ENCODE data around the gene AGBL1.

The AGBL1 gene

DNA sequence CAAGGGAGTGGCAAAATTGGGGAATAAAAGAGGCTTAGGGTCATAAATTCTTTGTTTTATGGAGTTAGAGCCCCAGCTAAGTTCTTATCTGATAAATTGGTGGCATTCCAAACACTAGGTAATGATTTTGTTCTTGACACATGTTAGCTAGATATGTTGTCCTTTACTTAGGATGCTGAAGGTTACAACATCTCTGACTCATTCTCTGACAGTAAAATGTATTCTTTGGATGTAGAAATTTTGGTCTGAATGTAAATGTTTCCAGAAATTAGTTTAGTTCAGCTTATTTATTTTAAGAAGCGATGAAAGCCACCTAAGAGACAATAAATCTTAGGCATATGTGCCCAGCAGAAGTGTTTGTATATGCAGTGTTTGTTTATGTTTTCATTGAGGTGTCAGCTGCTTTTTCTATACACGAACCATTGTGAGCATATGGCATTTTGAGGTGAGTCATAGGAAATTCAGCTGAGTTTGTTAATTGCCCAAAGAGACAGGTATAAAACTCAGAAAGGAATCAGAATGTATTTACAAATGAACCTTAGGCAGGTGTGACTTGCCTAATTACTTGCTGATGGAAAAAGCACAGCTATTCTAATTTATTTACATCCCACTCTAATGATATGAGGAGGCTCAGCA, 247.7 kb downstream of the AGBL1 start:
- DNase-seq (ENCODE audit: low read depth): no peak
- TF ChIP-seq, protein P1, sequence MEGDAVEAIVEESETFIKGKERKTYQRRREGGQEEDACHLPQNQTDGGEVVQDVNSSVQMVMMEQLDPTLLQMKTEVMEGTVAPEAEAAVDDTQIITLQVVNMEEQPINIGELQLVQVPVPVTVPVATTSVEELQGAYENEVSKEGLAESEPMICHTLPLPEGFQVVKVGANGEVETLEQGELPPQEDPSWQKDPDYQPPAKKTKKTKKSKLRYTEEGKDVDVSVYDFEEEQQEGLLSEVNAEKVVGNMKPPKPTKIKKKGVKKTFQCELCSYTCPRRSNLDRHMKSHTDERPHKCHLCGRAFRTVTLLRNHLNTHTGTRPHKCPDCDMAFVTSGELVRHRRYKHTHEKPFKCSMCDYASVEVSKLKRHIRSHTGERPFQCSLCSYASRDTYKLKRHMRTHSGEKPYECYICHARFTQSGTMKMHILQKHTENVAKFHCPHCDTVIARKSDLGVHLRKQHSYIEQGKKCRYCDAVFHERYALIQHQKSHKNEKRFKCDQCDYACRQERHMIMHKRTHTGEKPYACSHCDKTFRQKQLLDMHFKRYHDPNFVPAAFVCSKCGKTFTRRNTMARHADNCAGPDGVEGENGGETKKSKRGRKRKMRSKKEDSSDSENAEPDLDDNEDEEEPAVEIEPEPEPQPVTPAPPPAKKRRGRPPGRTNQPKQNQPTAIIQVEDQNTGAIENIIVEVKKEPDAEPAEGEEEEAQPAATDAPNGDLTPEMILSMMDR (IDR thresholded peaks at IDR 0.05; ENCODE audit: low read length, missing control alignments): no peak
- no peak overlapping the region for H3K4me3 ChIP-seq (replicated peaks; ENCODE audit: low read depth, low read length)

DNA sequence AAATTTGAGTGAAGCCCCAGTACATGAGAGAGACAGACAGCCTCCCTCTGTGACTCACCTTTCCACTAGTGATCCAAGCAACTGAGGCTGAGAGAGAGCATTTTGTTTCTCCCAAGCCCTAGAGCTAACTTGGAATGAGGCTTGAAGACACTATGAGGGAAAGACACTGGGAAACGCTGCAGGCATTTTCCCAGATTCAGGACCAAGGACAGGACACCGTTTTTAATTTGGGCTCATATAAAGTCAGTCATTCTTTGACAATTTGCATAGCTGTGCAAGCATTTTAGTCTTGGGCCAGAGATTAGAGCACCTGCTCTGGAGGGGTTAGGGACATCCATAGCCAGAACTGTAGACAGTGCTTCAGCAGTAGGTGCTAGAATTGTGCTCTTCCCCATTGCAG, 249.0 kb downstream of the AGBL1 start:
- DNase-seq (ENCODE audit: low read depth): no peak
- H3K4me3 ChIP-seq (replicated peaks; ENCODE audit: low read depth, low read length): no peak overlapping the region
- TF ChIP-seq, protein P1 (IDR thresholded peaks at IDR 0.05; ENCODE audit: low read length, missing control alignments): no peak

DNA sequence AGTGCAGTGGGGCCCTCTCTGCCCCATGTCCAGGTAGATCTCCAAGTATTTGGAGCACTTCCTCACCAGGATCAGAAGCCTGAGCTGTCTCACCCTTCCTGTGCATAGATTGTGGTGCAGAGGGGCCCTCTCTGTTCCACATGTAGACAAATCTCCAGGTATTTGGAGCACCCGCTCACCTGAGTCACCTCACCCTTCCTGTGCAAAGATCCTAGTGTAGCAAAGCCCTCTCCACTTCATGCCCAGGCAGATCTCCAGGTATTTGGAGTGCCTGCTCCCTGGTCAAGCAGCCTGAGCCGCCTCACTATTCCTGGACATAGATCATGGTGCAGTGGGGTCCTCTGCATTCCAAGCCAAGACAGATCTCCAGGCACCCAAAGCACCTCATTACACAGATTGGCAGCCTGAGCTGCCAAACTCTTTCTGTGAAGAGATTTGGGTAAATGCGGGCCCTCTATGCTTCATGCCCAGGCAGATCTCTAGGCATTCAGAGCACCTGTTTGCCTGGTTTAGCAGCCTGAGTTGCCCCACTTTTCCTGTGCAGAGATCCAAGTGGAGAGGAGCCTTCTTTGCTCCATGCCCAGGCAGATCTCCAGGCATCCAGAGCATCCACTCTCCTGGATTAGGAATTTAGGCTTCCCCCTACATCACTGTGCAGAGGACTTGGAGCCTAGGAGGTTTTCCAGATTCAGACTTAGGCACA, 249.8 kb downstream of the AGBL1 start:
- DNase-seq (ENCODE audit: low read depth): no peak
- TF ChIP-seq, protein P1 (IDR thresholded peaks at IDR 0.05; ENCODE audit: low read length, missing control alignments): no peak
- H3K4me3 ChIP-seq (replicated peaks; ENCODE audit: low read depth, low read length): no peak overlapping the region

DNA sequence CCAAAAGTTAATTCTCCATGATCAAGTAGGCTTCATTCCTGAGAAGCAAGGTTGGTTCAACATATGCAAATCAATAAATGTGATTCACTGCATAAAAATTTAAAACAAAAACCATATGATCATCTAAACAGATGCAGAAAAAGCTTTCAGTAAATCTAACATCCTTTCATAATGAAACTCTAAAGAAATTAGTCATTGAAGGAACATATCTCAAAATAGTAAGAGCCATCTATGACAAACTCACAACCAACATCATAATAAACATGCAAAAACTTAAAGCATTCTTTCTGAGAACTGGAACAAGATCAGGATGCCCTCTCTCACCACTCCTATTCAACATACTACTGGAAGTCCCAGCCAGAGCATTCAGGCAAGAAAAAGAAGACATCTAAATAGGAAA, 254.1 kb downstream of the AGBL1 start:
- TF ChIP-seq, protein P1 (IDR thresholded peaks at IDR 0.05; ENCODE audit: low read length, missing control alignments): no peak
- no peak for DNase-seq (ENCODE audit: low read depth)
- no peak overlapping the region for H3K4me3 ChIP-seq (replicated peaks; ENCODE audit: low read depth, low read length)

DNA sequence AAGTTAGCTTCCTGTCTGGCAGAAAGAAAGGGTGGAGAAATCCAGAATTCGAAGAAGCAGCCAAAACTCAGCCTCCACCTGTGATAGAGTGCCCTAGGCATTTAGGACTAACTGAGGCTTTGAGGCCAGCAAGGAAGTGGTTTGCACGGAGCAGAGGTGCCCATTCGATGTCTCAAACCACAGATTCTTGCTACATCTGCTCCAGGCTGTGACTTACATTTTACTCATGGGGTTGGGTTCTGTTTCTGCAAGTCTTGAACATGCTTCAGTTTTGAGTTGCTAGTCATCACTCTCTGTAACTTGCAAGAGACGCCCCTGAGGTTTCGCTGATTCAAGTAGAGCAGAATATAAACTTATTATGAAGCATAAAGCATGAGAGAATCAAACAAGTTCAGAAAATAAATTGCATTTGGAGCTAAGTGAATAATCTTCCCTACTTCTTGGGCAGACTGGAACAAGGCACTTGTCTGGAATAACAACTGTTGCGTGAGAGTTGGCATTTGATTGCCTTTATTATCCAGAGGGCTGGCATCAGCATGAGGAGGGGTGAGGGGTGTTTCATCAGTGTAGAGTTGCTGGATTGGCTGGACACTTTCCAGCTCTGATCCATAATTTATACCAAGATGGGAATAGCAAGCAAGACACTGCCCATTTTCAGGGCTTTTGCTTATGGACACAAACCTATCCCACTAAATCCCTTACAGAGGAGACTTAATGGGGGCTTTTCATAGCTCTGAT, 256.5 kb downstream of the AGBL1 start:
- TF ChIP-seq, protein P1 (IDR thresholded peaks at IDR 0.05; ENCODE audit: low read length, missing control alignments): no peak
- no peak for DNase-seq (ENCODE audit: low read depth)
- H3K4me3 ChIP-seq (replicated peaks; ENCODE audit: low read depth, low read length): no peak overlapping the region

DNA sequence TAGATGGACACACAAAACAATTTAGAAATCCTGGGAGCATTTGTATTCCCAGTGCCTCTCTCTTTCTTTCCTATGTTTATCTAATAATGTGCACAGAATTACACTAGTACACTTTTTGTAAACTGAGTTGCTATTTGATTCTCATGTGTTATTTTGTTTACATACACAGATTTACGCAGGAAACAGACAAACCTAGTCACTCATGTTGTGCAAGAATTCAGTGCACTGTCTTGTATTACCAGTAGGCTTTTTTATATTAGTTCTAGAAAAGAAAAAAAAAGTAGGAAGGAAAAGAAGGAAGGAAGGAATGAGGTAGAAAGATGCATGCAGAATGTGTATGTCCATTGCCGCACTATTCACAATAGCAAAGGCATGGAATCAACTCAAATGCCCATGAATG, 257.4 kb downstream of the AGBL1 start:
- no peak overlapping the region for H3K4me3 ChIP-seq (replicated peaks; ENCODE audit: low read depth, low read length)
- no peak for DNase-seq (ENCODE audit: low read depth)
- TF ChIP-seq, protein P1 (IDR thresholded peaks at IDR 0.05; ENCODE audit: low read length, missing control alignments): no peak

Data from fibroblast of pulmonary artery (primary cell).